ENCODE measurements around the gene MRPL52.

Gene MRPL52

GRCh38 chr14:22843123-22843925 lies 13.6 kb downstream of the MRPL52 start:
- no peak overlapping the region for H3K4me3 Mint-ChIP-seq
- peaks cover 66% of the 10 kb centered on the region for H3K36me3 Mint-ChIP-seq (ENCODE audit: low read depth)
- no peaks in the 10 kb centered on the region for H3K27me3 Mint-ChIP-seq (ENCODE audit: low read depth)
- H3K27ac Mint-ChIP-seq: peak overlapping the region in 2 of 3 experiments; percentile 16 to 25
- H3K9me3 Mint-ChIP-seq: no peaks in the 10 kb centered on the region
- no peak for TF ChIP-seq CTCF (IDR thresholded peaks at IDR 0.05; ENCODE audit: unreplicated experiment in 3 of 3)
- peaks cover 41% of the 10 kb centered on the region for H3K4me1 Mint-ChIP-seq

GRCh38 chr14:22844221-22845102 lies 14.8 kb downstream of the MRPL52 start:
- TF ChIP-seq CTCF (IDR thresholded peaks at IDR 0.05; ENCODE audit: unreplicated experiment in 3 of 3): no peak
- Mint-ChIP-seq H3K27ac (peak overlapping the region; percentile 82 to 92 (median 83)), H3K9me3 (no peaks in the 10 kb centered on the region), H3K4me1 (peaks cover 46% of the 10 kb centered on the region), H3K27me3 (ENCODE audit: low read depth) (no peaks in the 10 kb centered on the region), H3K4me3 (no peak overlapping the region), H3K36me3 (ENCODE audit: low read depth) (peaks cover 61% of the 10 kb centered on the region)

- Mint-ChIP-seq H3K4me3 (no peak overlapping the region), H3K36me3 (ENCODE audit: low read depth) (peaks cover 58% of the 10 kb centered on the region), H3K27ac (peak overlapping the region in 2 of 3 experiments; percentile 82 to 92), H3K4me1 (peaks cover 49% of the 10 kb centered on the region), H3K27me3 (ENCODE audit: low read depth) (no peaks in the 10 kb centered on the region), H3K9me3 (no peaks in the 10 kb centered on the region)
- TF ChIP-seq CTCF (IDR thresholded peaks at IDR 0.05; ENCODE audit: unreplicated experiment in 3 of 3): no peak
Observed at GRCh38 chr14:22845103-22845394, 15.4 kb downstream of the MRPL52 start.

- peaks cover 55% of the 10 kb centered on the region for H3K4me1 Mint-ChIP-seq
- H3K27ac Mint-ChIP-seq: peak overlapping the region; percentile 82 to 92 (median 82)
- H3K4me3 Mint-ChIP-seq: peak overlapping the region in 1 of 3 experiments; percentile 19
- no peaks in the 10 kb centered on the region for H3K27me3 Mint-ChIP-seq (ENCODE audit: low read depth)
- no peaks in the 10 kb centered on the region for H3K9me3 Mint-ChIP-seq
- peaks cover 55% of the 10 kb centered on the region for H3K36me3 Mint-ChIP-seq (ENCODE audit: low read depth)
- TF ChIP-seq CTCF (IDR thresholded peaks at IDR 0.05; ENCODE audit: unreplicated experiment in 3 of 3): no peak
Observed at GRCh38 chr14:22845821-22846625, 16.3 kb downstream of the MRPL52 start.

- peak overlapping the region in 1 of 3 experiments; percentile 19 for H3K4me3 Mint-ChIP-seq
- TF ChIP-seq CTCF (IDR thresholded peaks at IDR 0.05; ENCODE audit: unreplicated experiment in 3 of 3): no peak
- H3K9me3 Mint-ChIP-seq: no peaks in the 10 kb centered on the region
- peaks cover 50% of the 10 kb centered on the region for H3K36me3 Mint-ChIP-seq (ENCODE audit: low read depth)
- no peaks in the 10 kb centered on the region for H3K27me3 Mint-ChIP-seq (ENCODE audit: low read depth)
- peak overlapping the region; percentile 77 to 92 (median 82) for H3K27ac Mint-ChIP-seq
- H3K4me1 Mint-ChIP-seq: peaks cover 54% of the 10 kb centered on the region
Observed at GRCh38 chr14:22846811-22847307, 17.2 kb downstream of the MRPL52 start.

Data from nephron (organoid).